ENCODE data around the gene CDKAL1.
"Not testable (repeated sequence)": the region's sequence is repeated elsewhere in the genome, so short reads cannot be mapped to it uniquely, and the experiment has no call there.

Gene CDKAL1

GRCh38 chr6:20623761-20624160 is 89.5 kb downstream of the CDKAL1 start:
- Mint-ChIP-seq H3K9me3 (no peaks in the 10 kb centered on the region), H3K27me3 (no peaks in the 10 kb centered on the region), H3K36me3 (peaks cover 5 to 14% of the 10 kb centered on the region in 2 donors)

GRCh38 chr6:20626165-20626564 is 91.9 kb downstream of the CDKAL1 start:
- H3K4me3 Mint-ChIP-seq: no peak overlapping the region
- peaks cover 9 to 15% of the 10 kb centered on the region in 2 donors for H3K36me3 Mint-ChIP-seq
- no peaks in the 10 kb centered on the region for H3K9me3 Mint-ChIP-seq
- peaks cover 29 to 42% of the 10 kb centered on the region in 2 donors for H3K4me1 Mint-ChIP-seq
- no peaks in the 10 kb centered on the region for H3K27me3 Mint-ChIP-seq
- no peak overlapping the region for H3K27ac Mint-ChIP-seq
- ATAC-seq (replicated peaks): no peak
- DNase-seq: no peak

More at GRCh38 chr6:20623761-20624160, 89.5 kb downstream of the CDKAL1 start:
- peaks cover 15 to 20% of the 10 kb centered on the region in 2 donors for H3K4me1 Mint-ChIP-seq
- no peak for ATAC-seq (replicated peaks)
- DNase-seq: no peak
- H3K27ac Mint-ChIP-seq: no peak overlapping the region
- no peak overlapping the region for H3K4me3 Mint-ChIP-seq

- ATAC-seq (replicated peaks): no peak
- H3K4me3 Mint-ChIP-seq: no peak overlapping the region
Measured at GRCh38 chr6:20629509-20629908, 95.3 kb downstream of the CDKAL1 start.

GRCh38 chr6:20630136-20630535 is 95.9 kb downstream of the CDKAL1 start:
- no peak for ATAC-seq (replicated peaks)
- no peaks in the 10 kb centered on the region for H3K27me3 Mint-ChIP-seq
- peaks cover 26 to 32% of the 10 kb centered on the region in 2 donors for H3K4me1 Mint-ChIP-seq

More at GRCh38 chr6:20629509-20629908, 95.3 kb downstream of the CDKAL1 start:
- Mint-ChIP-seq H3K27ac (no peak overlapping the region), H3K9me3 (no peaks in the 10 kb centered on the region), H3K36me3 (peaks cover 6 to 26% of the 10 kb centered on the region in 2 donors), H3K4me1 (peaks cover 26 to 32% of the 10 kb centered on the region in 2 donors), H3K27me3 (no peaks in the 10 kb centered on the region)
- no peak for DNase-seq

GRCh38 chr6:20630617-20631548 is 96.6 kb downstream of the CDKAL1 start:
- Mint-ChIP-seq H3K27me3 (no peaks in the 10 kb centered on the region), H3K4me1 (peaks cover 26 to 32% of the 10 kb centered on the region in 2 donors), H3K9me3 (no peaks in the 10 kb centered on the region), H3K27ac (peak overlapping the region; percentile 57), H3K36me3 (peaks cover 6 to 27% of the 10 kb centered on the region in 2 donors), H3K4me3 (no peak overlapping the region)
- DNase-seq (peak; percentile 3), ATAC-seq (replicated peaks) (peak; percentile 82 to 83)

More at GRCh38 chr6:20630136-20630535, 95.9 kb downstream of the CDKAL1 start:
- no peak overlapping the region for H3K27ac Mint-ChIP-seq
- H3K4me3 Mint-ChIP-seq: no peak overlapping the region
- no peaks in the 10 kb centered on the region for H3K9me3 Mint-ChIP-seq
- DNase-seq: no peak
- H3K36me3 Mint-ChIP-seq: peaks cover 6 to 27% of the 10 kb centered on the region in 2 donors

GRCh38 chr6:20631549-20631924 is 97.3 kb downstream of the CDKAL1 start:
- Mint-ChIP-seq H3K4me1 (peaks cover 30 to 32% of the 10 kb centered on the region in 2 donors), H3K27me3 (no peaks in the 10 kb centered on the region), H3K4me3 (no peak overlapping the region), H3K27ac (no peak overlapping the region), H3K9me3 (no peaks in the 10 kb centered on the region), H3K36me3 (peaks cover 10 to 30% of the 10 kb centered on the region in 2 donors)
- ATAC-seq (replicated peaks) (peak in 1 of 2 donors; percentile 56), DNase-seq (no peak)

GRCh38 chr6:20632696-20633095 is 98.4 kb downstream of the CDKAL1 start:
- H3K27me3 Mint-ChIP-seq: no peaks in the 10 kb centered on the region
- ATAC-seq (replicated peaks): no peak
- DNase-seq: no peak
- peaks cover 30 to 32% of the 10 kb centered on the region in 2 donors for H3K4me1 Mint-ChIP-seq
- H3K36me3 Mint-ChIP-seq: peaks cover 10 to 30% of the 10 kb centered on the region in 2 donors
- no peak overlapping the region for H3K27ac Mint-ChIP-seq
- peaks cover 0 to 2% of the 10 kb centered on the region in 2 donors for H3K9me3 Mint-ChIP-seq
- no peak overlapping the region for H3K4me3 Mint-ChIP-seq

- peaks cover 12 to 33% of the 10 kb centered on the region in 2 donors for H3K36me3 Mint-ChIP-seq
- H3K9me3 Mint-ChIP-seq: peaks cover 0 to 2% of the 10 kb centered on the region in 2 donors
- ATAC-seq (replicated peaks) (no peak), DNase-seq (no peak)
- peaks cover 27% of the 10 kb centered on the region in 2 donors for H3K4me1 Mint-ChIP-seq
- no peak overlapping the region for H3K4me3 Mint-ChIP-seq
- H3K27me3 Mint-ChIP-seq: no peaks in the 10 kb centered on the region
- no peak overlapping the region for H3K27ac Mint-ChIP-seq
Measured at GRCh38 chr6:20633566-20634340, 99.5 kb downstream of the CDKAL1 start.

GRCh38 chr6:20639161-20639560 is 104.9 kb downstream of the CDKAL1 start:
- H3K4me3 Mint-ChIP-seq: no peak overlapping the region
- peaks cover 0 to 2% of the 10 kb centered on the region in 2 donors for H3K9me3 Mint-ChIP-seq
- H3K27ac Mint-ChIP-seq: no peak overlapping the region
- H3K27me3 Mint-ChIP-seq: no peaks in the 10 kb centered on the region
- no peak for DNase-seq
- ATAC-seq (replicated peaks): no peak
- peaks cover 0 to 8% of the 10 kb centered on the region in 2 donors for H3K4me1 Mint-ChIP-seq
- peaks cover 22 to 35% of the 10 kb centered on the region in 2 donors for H3K36me3 Mint-ChIP-seq

- Mint-ChIP-seq H3K36me3 (peaks cover 19 to 31% of the 10 kb centered on the region in 2 donors), H3K9me3 (peaks cover 0 to 2% of the 10 kb centered on the region in 2 donors), H3K4me1 (peaks cover 0 to 5% of the 10 kb centered on the region in 2 donors), H3K27me3 (no peaks in the 10 kb centered on the region), H3K4me3 (no peak overlapping the region), H3K27ac (no peak overlapping the region)
- ATAC-seq (replicated peaks): no peak
- DNase-seq: no peak
Measured at GRCh38 chr6:20640181-20640580, 105.9 kb downstream of the CDKAL1 start.

GRCh38 chr6:20642441-20642840 is 108.2 kb downstream of the CDKAL1 start:
- Mint-ChIP-seq H3K4me1 (peaks cover 2 to 3% of the 10 kb centered on the region in 2 donors), H3K4me3 (no peak overlapping the region), H3K36me3 (peaks cover 15 to 23% of the 10 kb centered on the region in 2 donors), H3K27me3 (no peaks in the 10 kb centered on the region), H3K27ac (no peak overlapping the region), H3K9me3 (no peaks in the 10 kb centered on the region)
- DNase-seq (no peak), ATAC-seq (replicated peaks) (no peak)

GRCh38 chr6:20644667-20645370 is 110.6 kb downstream of the CDKAL1 start:
- Mint-ChIP-seq H3K27ac (no peak overlapping the region), H3K4me3 (no peak overlapping the region), H3K36me3 (peaks cover 15 to 22% of the 10 kb centered on the region in 2 donors), H3K4me1 (peaks cover 2 to 6% of the 10 kb centered on the region in 2 donors), H3K9me3 (peaks cover 0 to 2% of the 10 kb centered on the region in 2 donors), H3K27me3 (no peaks in the 10 kb centered on the region)
- no peak for DNase-seq
- no peak for ATAC-seq (replicated peaks)

GRCh38 chr6:20645572-20645971 is 111.3 kb downstream of the CDKAL1 start:
- DNase-seq; H3K27ac Mint-ChIP-seq; H3K27me3 Mint-ChIP-seq; H3K9me3 Mint-ChIP-seq; H3K4me1 Mint-ChIP-seq; H3K4me3 Mint-ChIP-seq; ATAC-seq (replicated peaks): not testable (repeated sequence)
- H3K36me3 Mint-ChIP-seq: peaks cover 16 to 24% of the 10 kb centered on the region in 2 donors

- H3K4me1 Mint-ChIP-seq: peaks cover 6 to 23% of the 10 kb centered on the region in 2 donors
- peaks cover 17 to 28% of the 10 kb centered on the region in 2 donors for H3K36me3 Mint-ChIP-seq
- peaks cover 0 to 2% of the 10 kb centered on the region in 2 donors for H3K9me3 Mint-ChIP-seq
- no peaks in the 10 kb centered on the region for H3K27me3 Mint-ChIP-seq
- ATAC-seq (replicated peaks) (peak; percentile 27 to 41), DNase-seq (no peak)
- H3K27ac Mint-ChIP-seq: no peak overlapping the region
- no peak overlapping the region for H3K4me3 Mint-ChIP-seq
Measured at GRCh38 chr6:20647585-20647984, 113.3 kb downstream of the CDKAL1 start.

Data from stimulated activated naive B cell treated with anti-CD40 and anti-IgM and Interleukin-4, amounts not matched to agents 10 μg/mL and 1 μg/mL and 100 μg/mL, for 72 hours (primary cell).